ENCODE measurements around the gene CTSC.

GRCh38 chr11:88266157-88266556 is 71.4 kb downstream of the CTSC start:
- TF ChIP-seq POLR2AphosphoS5 (IDR thresholded peaks at IDR 0.05; ENCODE audit: insufficient read depth in 1 of 2, low read depth in 1 of 2) (no peak), POLR2A (IDR thresholded peaks at IDR 0.05) (no peak)
